Renal cortex interstitium (tissue), 3 donors: ENCODE results near the gene SEPTIN10. TPM values are rescaled to one million over a fixed set of nuclear protein-coding genes. Genes with fewer than 3 reads are reported as not detected.

Experiments used
- polyA plus RNA-seq, 3 donors: library from polyadenylated mRNA; unstranded; fragments of 120-200 nt; gene quantifications; one replicate each; pipeline ENCODE4 v1.2.1, GENCODE V29; 2013; ENCODE audit not compliant: insufficient read length in 3 of 3

Gene SEPTIN10
- polyA plus RNA-seq, 3 donors = 109 to 124 (median 111) TPM

Other genes with a start within 250 kb of the SEPTIN10 start
- 10 to 100 TPM; 16.9 to 19.1 (median 19.0) TPM for gene SOWAHC, start 398 bp upstream of the SEPTIN10 start, polyA plus RNA-seq
- 10 to 100 TPM; 18.3 to 26.3 (median 18.3) TPM for gene RGPD5, start 180.3 kb upstream of the SEPTIN10 start, polyA plus RNA-seq